ENCODE results near the gene SPAG17. TPM values are rescaled to one million over a fixed set of nuclear protein-coding genes. Genes with fewer than 3 reads are reported as not detected.

SPAG17 gene
- polyA plus RNA-seq, 1 of the 3 experiments (the other 2 are of a cell fraction): not detected

GRCh38 chr1:118214866-118215265 lies 29.8 kb upstream of the SPAG17 start:
- no peak for DNase-seq
- CTCF ChIA-PET: no interaction called here

DNA sequence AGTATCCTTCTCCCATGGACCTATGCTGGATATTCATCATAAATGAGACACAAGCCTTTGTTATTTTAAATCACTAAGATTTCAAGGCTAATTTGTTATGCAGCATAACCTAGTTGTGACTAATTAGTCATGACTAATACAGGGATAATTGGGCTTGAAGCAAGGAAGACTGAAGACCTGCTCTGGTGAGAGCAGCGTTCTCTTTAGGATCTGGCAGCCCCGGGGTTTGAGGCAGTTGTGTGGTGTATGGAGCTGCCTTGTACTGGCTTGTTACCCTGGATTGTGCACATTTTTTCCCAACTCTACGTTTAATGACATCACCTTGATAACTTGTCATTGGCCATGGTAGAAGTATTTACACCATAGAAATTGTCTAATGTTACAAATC lies 25.7 kb upstream of the SPAG17 start:
- H3K79me2 ChIP-seq (ENCODE audit: insufficient read depth): no peaks in the 10 kb centered on the region
- H3K9me3 ChIP-seq: no peaks in the 10 kb centered on the region
- no peak for TF ChIP-seq ELF1 (IDR thresholded peaks at IDR 0.05)
- no peak for TF ChIP-seq RAD21 (IDR thresholded peaks at IDR 0.05; ENCODE audit: low read length)
- no peak for TF ChIP-seq MAX (IDR thresholded peaks at IDR 0.05; ENCODE audit: low read depth)
- no peak for TF ChIP-seq TCF12 (IDR thresholded peaks at IDR 0.05)
- no peak for TF ChIP-seq RXRA (IDR thresholded peaks at IDR 0.05; ENCODE audit: borderline replicate concordance, low read depth)
- TF ChIP-seq, protein P1, sequence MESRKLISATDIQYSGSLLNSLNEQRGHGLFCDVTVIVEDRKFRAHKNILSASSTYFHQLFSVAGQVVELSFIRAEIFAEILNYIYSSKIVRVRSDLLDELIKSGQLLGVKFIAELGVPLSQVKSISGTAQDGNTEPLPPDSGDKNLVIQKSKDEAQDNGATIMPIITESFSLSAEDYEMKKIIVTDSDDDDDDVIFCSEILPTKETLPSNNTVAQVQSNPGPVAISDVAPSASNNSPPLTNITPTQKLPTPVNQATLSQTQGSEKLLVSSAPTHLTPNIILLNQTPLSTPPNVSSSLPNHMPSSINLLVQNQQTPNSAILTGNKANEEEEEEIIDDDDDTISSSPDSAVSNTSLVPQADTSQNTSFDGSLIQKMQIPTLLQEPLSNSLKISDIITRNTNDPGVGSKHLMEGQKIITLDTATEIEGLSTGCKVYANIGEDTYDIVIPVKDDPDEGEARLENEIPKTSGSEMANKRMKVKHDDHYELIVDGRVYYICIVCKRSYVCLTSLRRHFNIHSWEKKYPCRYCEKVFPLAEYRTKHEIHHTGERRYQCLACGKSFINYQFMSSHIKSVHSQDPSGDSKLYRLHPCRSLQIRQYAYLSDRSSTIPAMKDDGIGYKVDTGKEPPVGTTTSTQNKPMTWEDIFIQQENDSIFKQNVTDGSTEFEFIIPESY (IDR thresholded peaks at IDR 0.05; ENCODE audit: borderline replicate concordance, low read depth): no peak
- TF ChIP-seq SIN3A (IDR thresholded peaks at IDR 0.05; ENCODE audit: borderline replicate concordance, low read depth, low read length): no peak
- no peak for TF ChIP-seq FOXM1 (IDR thresholded peaks at IDR 0.05; ENCODE audit: low read depth)
- TF ChIP-seq SMC3 (IDR thresholded peaks at IDR 0.05; ENCODE audit: low read depth, low read length): no peak
- H3K27me3 ChIP-seq (ENCODE audit: insufficient read depth): no peaks in the 10 kb centered on the region
- no peaks in the 10 kb centered on the region for H3K4me1 ChIP-seq (ENCODE audit: control insufficient read depth in 1 of 2, insufficient read depth in 2 of 2, low read depth in 1 of 2, low read length in 1 of 2)
- H3K4me3 ChIP-seq (ENCODE audit: low read depth in 2 of 2, low read length in 1 of 2): no peak overlapping the region
- DNase-seq: no peak
- no peaks in the 10 kb centered on the region for H3K9me2 ChIP-seq
- ChIA-PET CTCF (no interaction called here), POLR2A (no interaction called here)
- 3% methylated on average over 3 of the region's 3 CpGs for WGBS (ENCODE audit: low lambda C conversion rate)
- no peaks in the 10 kb centered on the region for H4K20me1 ChIP-seq (ENCODE audit: insufficient read depth)
- no peaks in the 10 kb centered on the region for H3K36me3 ChIP-seq (replicated peaks in 1 of 2; ENCODE audit: control insufficient read depth in 1 of 2, insufficient read depth in 2 of 2, low read length in 1 of 2)
- H3K27ac ChIP-seq (ENCODE audit: low read depth in 2 of 2, low read length in 1 of 2): no peak overlapping the region
- no peak overlapping the region for H2AFZ ChIP-seq (ENCODE audit: low read depth)
- no peaks in the 10 kb centered on the region for H3F3A ChIP-seq (replicated peaks; ENCODE audit: insufficient read depth)
- no peak overlapping the region for H3K4me2 ChIP-seq
- H3K9ac ChIP-seq: no peak overlapping the region

More at GRCh38 chr1:118214866-118215265, 29.8 kb upstream of the SPAG17 start:
- no peaks in the 10 kb centered on the region for H4K20me1 ChIP-seq (ENCODE audit: insufficient read depth)
- WGBS (ENCODE audit: low lambda C conversion rate): 2% methylated on average over 2 of the region's 2 CpGs
- H3K9ac ChIP-seq: no peak overlapping the region
- H3K36me3 ChIP-seq (replicated peaks in 1 of 2; ENCODE audit: control insufficient read depth in 1 of 2, insufficient read depth in 2 of 2, low read length in 1 of 2): no peaks in the 10 kb centered on the region
- H3K79me2 ChIP-seq (ENCODE audit: insufficient read depth): no peaks in the 10 kb centered on the region
- H3F3A ChIP-seq (replicated peaks; ENCODE audit: insufficient read depth): no peaks in the 10 kb centered on the region
- H3K9me2 ChIP-seq: no peaks in the 10 kb centered on the region
- H3K4me3 ChIP-seq (ENCODE audit: low read depth in 2 of 2, low read length in 1 of 2): no peak overlapping the region
- no peak overlapping the region for H3K27ac ChIP-seq (ENCODE audit: low read depth in 2 of 2, low read length in 1 of 2)
- POLR2A ChIA-PET: no interaction called here
- no peaks in the 10 kb centered on the region for H3K9me3 ChIP-seq
- TF ChIP-seq RFX5 (IDR thresholded peaks at IDR 0.05; ENCODE audit: low read length) (no peak), MXI1 (IDR thresholded peaks at IDR 0.05; ENCODE audit: low read depth, low read length) (no peak), JUND (IDR thresholded peaks at IDR 0.05) (no peak), EZH2phosphoT487 (IDR thresholded peaks at IDR 0.05; ENCODE audit: borderline replicate concordance, low read depth) (no peak), RCOR1 (IDR thresholded peaks at IDR 0.05; ENCODE audit: low read length) (no peak), TEAD4 (IDR thresholded peaks at IDR 0.05; ENCODE audit: borderline replicate concordance, insufficient read depth) (no peak), TAF1 (IDR thresholded peaks at IDR 0.05; ENCODE audit: borderline replicate concordance, low read depth, low read length) (no peak), NFIC (IDR thresholded peaks at IDR 0.05; ENCODE audit: borderline replicate concordance) (no peak), IRF3 (IDR thresholded peaks at IDR 0.05; ENCODE audit: low read depth, low read length) (no peak), ELF1 (IDR thresholded peaks at IDR 0.05) (no peak), FOXJ3 (CRISPR knock-in tag; IDR thresholded peaks at IDR 0.05) (no peak), FOSL2 (IDR thresholded peaks at IDR 0.05; ENCODE audit: borderline replicate concordance, low read depth) (no peak), RAD21 (IDR thresholded peaks at IDR 0.05; ENCODE audit: low read length) (no peak)
- TF ChIP-seq, protein P1 (IDR thresholded peaks at IDR 0.05; ENCODE audit: borderline replicate concordance, low read depth): no peak
- H3K4me1 ChIP-seq (ENCODE audit: control insufficient read depth in 1 of 2, insufficient read depth in 2 of 2, low read depth in 1 of 2, low read length in 1 of 2): no peaks in the 10 kb centered on the region
- no peak overlapping the region for H2AFZ ChIP-seq (ENCODE audit: low read depth)
- H3K4me2 ChIP-seq: no peak overlapping the region
- no peaks in the 10 kb centered on the region for H3K27me3 ChIP-seq (ENCODE audit: insufficient read depth)
